GM18861 (cell line): ENCODE data around the gene HGS.

Experiments used
- ATAC-seq: cut with Tn5 transposase; IDR thresholded peaks from one replicate; pipeline ENCODE4 v1.9.1; 2021; ENCODE audit not compliant: unreplicated experiment

Gene HGS

DNA sequence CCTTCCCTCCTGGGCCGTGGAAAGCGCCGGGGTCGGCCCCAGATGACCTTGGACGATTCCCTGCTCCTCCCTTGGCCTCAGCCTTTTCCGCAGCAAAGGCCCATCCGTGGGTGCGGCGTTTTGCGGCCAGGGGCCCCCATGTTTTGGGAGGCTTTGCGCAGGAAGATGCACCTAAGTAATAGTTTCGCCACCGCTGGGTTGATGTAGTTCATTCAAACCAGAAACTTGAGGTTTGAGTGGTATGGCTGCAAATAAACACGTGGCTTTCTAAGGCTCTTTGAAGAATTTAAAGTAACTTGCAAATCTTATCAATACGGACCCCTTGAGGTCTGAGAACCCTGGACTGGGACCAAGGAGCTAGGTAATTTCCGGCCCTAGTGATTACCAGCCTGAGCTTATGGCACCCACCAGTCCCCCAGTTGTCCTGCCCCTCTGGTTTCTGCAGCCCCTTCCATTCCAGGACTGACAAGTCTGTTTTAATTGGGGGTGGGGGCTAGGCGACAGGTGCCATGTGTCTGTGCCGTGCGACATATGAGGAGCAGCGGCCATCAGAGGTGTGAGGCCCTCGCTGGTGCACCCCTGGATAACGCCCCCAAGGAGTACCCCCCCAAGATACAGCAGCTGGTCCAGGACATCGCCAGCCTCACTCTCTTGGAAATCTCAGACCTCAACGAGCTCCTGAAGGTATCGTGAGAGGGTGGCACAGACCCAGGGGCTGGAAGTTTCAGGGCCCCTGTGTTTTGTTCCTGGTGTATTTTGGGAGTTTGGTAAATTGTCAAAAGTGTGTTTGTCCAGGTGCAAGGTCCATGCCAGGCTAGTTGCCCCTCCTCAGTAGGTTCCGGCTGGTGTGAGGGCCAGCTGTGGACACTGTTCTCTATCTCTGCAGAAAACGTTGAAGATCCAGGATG lies 20.2 kb downstream of the HGS start:
- no peak for ATAC-seq

- no peak for ATAC-seq
Observed at GRCh38 chr17:81705518-81706231, 21.9 kb downstream of the HGS start.

- ATAC-seq, result no peak
Observed at GRCh38 chr17:81706232-81706611, 22.4 kb downstream of the HGS start.

DNA sequence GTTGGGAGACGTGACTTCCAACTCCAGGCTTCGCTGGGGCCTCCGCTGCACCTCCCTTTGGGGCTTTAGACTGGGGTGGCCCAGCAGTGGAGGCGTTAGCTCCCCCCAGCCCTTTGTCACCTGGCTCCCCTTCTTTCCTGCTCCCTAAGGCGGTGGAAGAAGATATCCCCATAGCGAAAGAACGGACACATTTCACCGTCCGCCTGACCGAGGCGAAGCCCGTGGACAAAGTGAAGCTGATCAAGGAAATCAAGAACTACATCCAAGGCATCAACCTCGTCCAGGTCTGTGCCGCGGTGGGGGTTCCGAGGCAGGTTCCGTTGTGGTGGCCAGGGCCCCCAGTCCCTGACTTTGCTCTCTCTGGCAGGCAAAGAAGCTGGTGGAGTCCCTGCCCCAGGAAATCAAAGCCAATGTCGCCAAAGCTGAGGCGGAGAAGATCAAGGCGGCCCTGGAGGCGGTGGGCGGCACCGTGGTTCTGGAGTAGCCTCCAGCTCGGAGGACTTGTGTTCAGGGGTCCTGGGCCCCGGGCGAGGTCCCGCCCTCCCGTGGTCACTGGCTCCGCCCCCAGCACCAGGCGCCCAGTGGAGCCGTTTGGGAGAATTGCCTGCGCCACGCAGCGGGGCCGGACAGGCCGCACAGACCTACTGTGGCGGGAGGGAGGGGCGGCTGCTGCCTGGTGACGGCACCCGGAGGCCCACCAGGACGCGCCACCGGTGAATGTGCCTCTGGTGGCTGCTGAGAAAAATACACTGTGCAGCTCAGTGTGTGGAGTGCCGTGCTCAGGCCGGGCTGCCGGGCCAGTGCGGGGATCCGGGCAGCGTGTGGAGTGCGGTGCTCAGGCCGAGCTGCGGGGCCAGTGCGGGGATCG lies 23.2 kb downstream of the HGS start:
- ATAC-seq, result no peak

DNA sequence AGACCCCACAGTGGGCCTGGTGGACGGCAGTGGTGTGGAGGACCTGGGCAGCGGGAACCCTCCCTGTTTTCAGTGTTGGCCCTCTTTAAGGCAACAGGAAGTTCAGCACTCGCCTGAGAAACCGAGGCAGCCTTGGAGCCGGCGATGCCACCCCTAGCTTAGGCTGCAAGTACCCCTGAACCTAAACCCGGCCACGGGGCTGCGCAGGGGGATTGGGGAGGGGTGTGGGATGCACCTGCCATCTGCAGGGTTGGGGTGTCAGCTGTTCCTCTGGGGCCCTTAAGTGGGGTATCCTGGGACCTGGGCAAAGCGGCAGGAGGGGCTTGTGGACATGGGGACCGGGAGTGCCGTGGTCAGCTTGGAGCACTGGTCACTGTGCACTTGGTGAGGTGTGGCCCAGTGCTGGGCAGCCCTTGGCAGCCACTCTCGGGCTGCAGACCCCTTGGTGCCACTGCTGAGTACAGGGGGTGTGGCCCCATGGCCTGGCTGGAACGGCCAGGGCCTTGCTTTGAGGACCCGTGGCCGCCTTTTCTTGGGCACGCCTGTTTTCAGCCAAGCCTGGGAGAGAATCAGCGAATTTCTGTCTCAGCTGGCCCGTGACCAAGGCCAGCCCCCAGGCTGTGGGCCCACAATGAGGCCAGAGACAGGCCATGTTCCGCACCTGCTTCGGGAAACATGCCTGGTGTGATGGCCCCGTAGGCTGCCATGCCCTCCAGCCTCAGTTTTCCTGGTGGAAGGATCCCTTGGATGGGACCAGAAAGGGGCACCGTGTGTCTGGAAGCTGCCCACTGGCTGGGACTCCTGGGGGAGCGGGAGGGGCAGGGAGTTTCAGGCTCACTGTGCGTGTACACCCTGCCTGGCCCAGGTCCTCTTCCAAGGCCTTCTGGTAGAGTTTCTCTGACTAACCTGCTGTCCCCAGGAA lies 24.2 kb downstream of the HGS start:
- no peak for ATAC-seq

DNA sequence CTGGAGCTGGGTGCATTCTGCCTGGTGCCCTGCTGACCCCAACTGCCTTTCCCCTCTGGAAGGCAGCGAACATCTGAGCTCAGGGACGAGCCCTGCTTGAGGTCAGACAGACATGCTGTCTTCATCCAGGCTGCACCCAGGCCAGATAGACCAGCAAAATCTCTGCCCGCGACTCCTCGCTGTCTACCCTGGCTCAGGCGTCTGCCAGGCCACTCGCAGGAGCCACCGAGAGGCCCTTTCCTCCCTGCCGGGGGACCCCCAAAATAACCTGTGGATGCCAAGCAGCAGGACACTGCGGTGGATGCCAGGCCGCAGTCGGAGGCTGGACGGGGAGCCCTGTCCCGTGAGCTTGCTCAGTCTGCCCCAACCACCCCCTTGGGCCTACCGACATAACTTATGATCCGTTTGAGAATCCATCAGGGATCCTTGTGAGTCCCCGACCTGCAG lies 25.0 kb downstream of the HGS start:
- ATAC-seq, result no peak

GRCh38 chr17:81710514-81711308 lies 26.9 kb downstream of the HGS start:
- ATAC-seq, result no peak

DNA sequence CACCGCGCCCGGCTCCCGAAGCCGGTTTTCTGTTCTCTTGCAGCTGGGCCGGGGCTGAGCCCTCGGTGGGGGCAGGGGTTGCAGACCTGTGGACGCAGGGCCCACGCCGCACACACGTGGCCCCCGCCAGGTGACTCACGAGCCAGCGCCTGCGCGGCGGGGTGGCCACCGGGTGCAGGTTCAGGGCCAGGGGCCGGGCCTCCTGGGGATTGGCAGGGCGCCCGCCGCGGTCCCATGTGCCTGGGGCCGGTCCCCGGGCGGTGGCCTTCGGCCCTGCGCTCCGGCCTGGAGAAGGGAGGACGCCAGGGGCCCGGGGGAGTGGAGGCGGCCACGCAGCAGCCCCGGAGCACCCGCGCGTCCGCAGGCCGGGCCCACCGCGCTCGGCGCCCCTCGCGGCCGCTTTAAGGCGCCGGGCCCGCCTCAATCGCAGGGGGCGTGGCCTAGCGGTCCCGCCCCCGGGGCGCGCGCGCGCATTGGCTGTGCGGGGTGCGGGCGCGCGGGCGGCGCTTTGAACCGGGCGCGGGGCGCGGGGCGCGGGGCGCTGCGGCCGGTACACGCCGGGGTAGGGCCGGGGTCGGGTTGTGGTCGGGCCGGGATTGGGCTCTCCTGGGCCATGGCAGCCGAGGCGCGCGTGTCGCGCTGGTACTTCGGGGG lies 28.1 kb downstream of the HGS start, which contains the start of gene SLC25A10:
SLC25A10 (plus strand) TSS at position 471 of the 654 bp plus-strand sequence; CDS start at position 614, 143 bp downstream.
- ATAC-seq, result peak; percentile 57

- ATAC-seq, result peak; percentile 8
Observed at GRCh38 chr17:81712468-81713003, 28.7 kb downstream of the HGS start.

GRCh38 chr17:81713004-81713555 lies 29.3 kb downstream of the HGS start:
- ATAC-seq, result no peak

DNA sequence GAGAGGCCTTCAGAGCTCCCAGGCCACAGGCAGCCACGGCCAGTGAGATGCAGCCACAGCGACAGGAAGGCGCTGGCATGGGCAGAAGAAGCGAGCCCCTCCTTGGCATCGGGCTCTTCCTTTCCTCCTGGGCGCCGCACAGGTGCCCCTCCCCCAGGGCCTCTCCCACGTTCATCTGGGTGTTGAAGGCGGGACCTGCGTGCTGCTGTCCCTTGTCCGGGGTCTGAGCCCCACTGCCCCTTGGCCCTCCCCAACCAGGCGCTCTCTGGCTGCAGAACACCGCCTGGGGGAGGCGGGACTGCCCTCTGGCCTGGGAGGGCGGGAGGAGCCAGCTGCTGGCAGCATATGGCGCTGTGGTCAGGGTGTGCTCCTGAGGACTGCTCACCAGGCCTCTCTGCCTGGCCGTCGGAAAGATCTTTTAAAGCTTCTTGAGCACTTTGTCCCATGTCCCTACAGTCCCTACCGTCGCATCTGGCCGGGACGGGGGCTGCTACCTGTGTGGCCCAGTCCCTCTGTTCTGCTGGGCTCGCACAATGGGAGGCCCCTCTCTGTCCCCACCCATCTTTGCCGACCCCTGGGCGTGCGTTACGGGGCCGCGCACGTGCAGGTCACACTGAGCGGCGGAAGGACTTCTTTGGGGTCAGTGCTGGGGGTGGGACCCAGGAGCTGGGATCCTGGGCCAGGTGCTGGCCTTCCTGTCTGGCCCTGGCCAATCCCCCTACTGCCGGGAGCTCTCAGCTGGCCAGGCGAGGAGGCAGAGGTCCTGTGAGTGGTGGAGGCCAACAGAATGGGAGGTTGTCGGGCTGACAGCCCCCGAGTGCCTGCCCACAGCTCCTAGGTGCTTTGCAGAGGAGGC lies 30.0 kb downstream of the HGS start:
- no peak for ATAC-seq

DNA sequence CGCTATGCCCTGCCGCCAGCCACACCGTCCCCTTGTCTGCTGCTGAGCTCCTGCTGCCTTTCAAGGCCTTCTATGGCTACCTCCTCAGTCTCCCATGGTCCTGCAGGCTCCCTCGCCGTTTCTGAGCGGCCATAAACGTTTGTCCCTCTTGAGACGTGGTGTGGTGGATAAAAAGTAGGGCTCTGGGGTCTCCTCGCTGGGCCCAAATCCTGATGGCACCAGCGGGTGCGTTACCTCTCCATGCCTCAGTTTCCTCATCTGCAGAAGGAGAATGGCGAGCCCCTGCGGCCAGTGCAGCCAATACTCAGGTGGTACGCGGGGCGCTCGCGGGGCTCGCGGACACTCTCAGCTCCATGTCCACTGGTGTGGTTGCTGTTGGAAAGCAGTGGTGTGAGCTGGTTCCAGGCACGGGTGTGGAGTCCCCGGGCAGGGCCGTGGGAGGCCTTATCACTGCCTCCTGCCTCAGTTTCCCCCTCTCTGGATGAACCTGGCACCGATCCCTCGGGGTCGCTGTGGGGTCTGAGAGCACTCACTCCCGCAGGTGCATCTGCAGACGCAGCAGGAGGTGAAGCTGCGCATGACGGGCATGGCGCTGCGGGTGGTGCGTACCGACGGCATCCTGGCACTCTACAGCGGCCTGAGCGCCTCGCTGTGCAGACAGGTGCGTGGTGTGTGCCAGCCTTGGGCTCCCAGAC lies 30.7 kb downstream of the HGS start:
- ATAC-seq, result no peak

- no peak for ATAC-seq
Observed at GRCh38 chr17:81715107-81715871, 31.5 kb downstream of the HGS start.

DNA sequence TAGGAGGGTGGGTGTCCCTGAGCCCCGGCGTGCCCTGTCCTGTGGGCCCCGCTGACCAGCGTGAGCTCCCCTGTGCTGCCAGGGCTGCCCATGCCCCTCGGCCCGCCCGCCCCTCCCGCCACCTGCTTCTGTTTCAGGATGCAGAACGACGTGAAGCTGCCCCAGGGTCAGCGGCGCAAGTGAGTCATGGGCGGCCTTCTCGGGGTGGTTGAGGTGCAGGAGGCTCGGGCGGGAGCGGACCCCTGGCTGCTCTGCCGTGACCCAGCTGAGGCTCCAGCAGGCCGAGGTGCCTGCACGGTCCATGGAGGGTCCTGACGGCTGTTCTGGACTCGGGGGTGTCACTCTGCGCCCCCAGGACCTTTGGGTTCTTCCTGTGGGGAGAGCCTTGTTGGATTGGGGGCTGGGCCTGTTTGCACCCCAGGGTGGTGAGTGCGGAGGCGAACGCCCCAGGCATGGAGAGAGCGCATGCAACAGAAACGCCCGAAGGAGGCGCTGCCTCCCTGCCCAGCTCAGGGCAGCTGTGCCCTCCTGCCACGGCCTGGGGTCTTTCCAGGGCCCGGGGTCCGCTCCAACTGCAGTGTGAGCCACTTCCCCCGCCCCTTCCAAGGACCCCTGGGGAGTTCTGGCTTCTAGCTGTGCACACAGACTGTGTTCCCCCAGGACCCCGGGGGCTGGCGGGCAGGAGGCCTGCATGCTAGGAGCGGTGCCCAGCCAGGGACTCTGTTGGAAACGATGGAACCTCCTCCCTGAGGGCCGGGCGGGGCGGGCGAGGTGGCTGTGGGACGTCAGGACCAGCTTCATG lies 32.3 kb downstream of the HGS start:
- no peak for ATAC-seq

DNA sequence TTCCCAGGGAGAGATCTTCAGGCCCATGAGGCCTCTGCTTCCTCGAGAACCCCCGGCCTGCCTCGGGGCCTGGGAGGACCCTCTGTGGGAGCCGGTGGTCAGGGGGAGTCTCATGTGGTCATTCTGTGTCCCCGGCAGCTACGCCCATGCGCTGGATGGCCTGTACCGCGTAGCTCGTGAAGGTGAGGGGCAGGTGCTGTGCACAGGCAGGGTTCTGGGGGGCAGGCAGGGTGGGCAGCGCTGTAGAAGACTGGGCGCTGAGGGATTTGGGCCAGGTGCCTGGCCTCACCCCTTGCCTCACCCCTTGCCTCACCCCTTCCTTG lies 32.8 kb downstream of the HGS start:
- no peak for ATAC-seq
